ENCODE data around the gene GPR156.
A peak's percentile ranks its signal among the peaks of the same experiment; 100 is the strongest.
"Not testable (repeated sequence)": the region's sequence is repeated elsewhere in the genome, so short reads cannot be mapped to it uniquely, and the experiment has no call there.

The GPR156 gene

GRCh38 chr3:120284747-120285507, at the start of gene GPR156:
GPR156 (minus strand) TSS chr3:120285222; CDS start chr3:120244098, 41,124 bp downstream.
- peak within 1 kb of the TSS; percentile 24 for H3K4me3 ChIP-seq (ENCODE audit: low read depth, low read length)
- TF ChIP-seq CTCF (IDR thresholded peaks at IDR 0.05; ENCODE audit: insufficient read depth, low read depth, low read length, missing control alignments) = no peak
- peak; percentile 16 for DNase-seq (ENCODE audit: low read depth)

- DNase-seq (ENCODE audit: low read depth) = no peak
- no peak for TF ChIP-seq CTCF (IDR thresholded peaks at IDR 0.05; ENCODE audit: insufficient read depth, low read depth, low read length, missing control alignments)
- no peak overlapping the region for H3K4me3 ChIP-seq (ENCODE audit: low read depth, low read length)
Measured at GRCh38 chr3:120332646-120333045, 47.6 kb upstream of the GPR156 start.

DNA sequence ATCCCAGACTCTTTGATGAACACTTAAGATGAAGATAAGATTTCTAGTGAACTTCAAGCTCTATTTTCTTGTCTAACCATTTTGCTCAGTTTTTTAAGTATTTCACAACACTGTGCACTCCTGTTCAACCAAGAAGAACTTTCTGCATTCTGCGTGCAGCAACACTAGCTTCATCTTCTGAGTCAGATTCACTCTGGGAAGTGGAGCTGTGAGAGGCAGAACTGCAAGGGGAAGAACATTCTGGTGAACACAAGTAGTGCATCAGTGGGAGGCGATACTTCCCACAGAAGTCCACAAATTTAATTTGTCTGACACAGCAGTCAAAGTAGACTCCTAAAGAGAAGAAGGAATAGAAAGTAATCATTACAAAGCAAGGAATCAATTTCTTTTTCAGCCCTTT, 46.1 kb upstream of the GPR156 start:
- no peak for DNase-seq (ENCODE audit: low read depth)
- TF ChIP-seq CTCF (IDR thresholded peaks at IDR 0.05; ENCODE audit: insufficient read depth, low read depth, low read length, missing control alignments) = no peak
- no peak overlapping the region for H3K4me3 ChIP-seq (ENCODE audit: low read depth, low read length)

DNA sequence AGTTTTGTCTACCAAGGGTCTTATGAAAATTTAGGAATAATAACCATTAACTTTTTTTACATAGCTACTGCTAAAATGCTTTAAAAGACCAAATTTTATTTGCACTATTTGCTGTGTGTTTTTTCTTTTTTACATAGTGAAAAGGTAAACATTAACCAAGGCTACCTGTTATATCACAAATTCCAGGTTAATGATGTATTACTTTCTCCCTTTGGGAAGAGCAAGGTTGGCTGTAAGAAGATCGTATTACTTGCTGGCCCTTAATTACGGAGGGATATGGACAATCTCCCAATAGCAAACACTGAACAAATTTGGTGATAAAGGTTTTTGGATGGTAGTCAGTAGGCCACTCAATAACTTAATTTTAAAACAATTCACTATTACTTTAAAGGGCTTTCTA, 41.8 kb upstream of the GPR156 start:
- no peak for TF ChIP-seq CTCF (IDR thresholded peaks at IDR 0.05; ENCODE audit: insufficient read depth, low read depth, low read length, missing control alignments)
- H3K4me3 ChIP-seq (ENCODE audit: low read depth, low read length) = no peak overlapping the region
- DNase-seq (ENCODE audit: low read depth) = no peak

DNA sequence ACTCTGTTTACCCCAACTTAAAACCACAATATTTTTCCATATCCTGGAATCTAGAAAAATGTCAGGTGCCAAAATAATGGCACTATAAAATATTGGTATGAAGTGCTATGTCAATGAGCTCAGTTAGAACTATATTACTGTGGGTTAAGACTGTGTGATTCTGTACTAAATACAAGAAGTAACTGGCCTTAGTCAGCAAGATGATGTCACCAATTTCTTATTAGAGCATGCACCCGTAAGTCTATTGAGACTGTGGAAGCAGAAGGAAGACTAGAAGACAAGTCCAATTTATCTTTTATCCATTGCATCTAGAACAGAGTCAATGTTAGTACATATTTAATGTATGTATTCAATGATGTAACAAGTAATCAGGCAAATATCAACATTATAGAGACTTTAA, 39.2 kb upstream of the GPR156 start:
- no peak for DNase-seq (ENCODE audit: low read depth)
- no peak for TF ChIP-seq CTCF (IDR thresholded peaks at IDR 0.05; ENCODE audit: insufficient read depth, low read depth, low read length, missing control alignments)
- no peak overlapping the region for H3K4me3 ChIP-seq (ENCODE audit: low read depth, low read length)

GRCh38 chr3:120323761-120324160, 38.7 kb upstream of the GPR156 start:
- DNase-seq (ENCODE audit: low read depth); H3K4me3 ChIP-seq (ENCODE audit: low read depth, low read length): not testable (repeated sequence)

DNA sequence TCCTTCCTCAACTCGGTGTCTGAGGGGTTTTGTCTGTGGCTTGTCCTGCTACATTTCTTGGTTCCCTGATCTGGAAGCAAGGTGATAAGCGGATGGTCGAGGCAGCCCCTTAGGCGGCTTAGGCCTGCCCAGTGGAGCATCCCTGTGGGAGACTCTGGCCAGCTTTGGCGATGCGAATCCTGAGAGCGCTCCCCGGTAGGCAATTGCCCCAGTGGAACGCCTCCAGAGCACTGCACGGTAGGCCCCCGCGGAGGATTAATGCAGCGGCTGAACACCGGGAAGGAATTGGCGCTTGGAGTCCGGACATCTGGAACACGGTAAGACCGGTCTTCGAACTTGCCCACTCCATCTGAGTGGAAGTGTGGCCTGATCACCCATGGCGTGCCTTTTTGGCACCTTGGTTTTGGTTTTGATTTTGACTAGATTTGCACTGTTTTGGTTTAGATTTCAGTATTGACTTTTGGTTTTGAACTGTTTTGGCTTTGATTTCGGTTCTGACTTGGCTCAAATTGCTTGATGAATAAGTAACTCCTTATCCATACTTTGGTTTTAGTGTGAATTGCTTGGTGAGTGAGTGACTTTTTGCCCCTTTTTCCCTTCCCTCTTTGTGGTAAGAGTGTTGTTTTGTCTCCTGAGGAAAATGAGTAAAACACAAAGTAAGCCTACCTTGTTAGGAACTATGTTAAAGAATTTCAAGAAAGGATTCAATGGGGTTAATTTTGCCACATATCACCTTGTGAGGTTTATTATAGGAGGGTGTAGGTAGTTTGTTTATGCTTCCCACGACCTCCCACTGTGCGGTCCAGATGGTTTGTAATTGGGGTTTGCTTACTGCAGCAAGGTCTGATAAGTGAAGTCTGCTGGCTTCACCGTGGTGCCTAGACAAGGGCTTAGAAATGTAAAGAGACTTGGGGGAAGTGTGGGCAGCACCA, 27.1 kb upstream of the GPR156 start:
- TF ChIP-seq CTCF (IDR thresholded peaks at IDR 0.05; ENCODE audit: insufficient read depth, low read depth, low read length, missing control alignments) = no peak
- no peak overlapping the region for H3K4me3 ChIP-seq (ENCODE audit: low read depth, low read length)
- DNase-seq (ENCODE audit: low read depth) = no peak

All from GM12865 (cell line).